HCT116 (cell line): ENCODE results near the gene DRAXIN. TPM values are rescaled to one million over a fixed set of nuclear protein-coding genes. Genes with fewer than 3 reads are reported as not detected.

Experiments
- ATAC-seq: fragments of 200-7000 bp; cut with Tn5 transposase; 2 replicates; pipeline ENCODE4 v1.9.1; 2020; ENCODE audit warnings: mild to moderate bottlenecking, moderate library complexity
- BruUV-seq: library from RNA; stranded (reverse); fragments of 400-500 nt; replicated peaks from 2 replicates; lab custom pipeline; 2021; lab: Mats Ljungman, UMichigan
- CTCF ChIA-PET: fragments of 300-600 bp; sonication (Branson Sonifier 250); formaldehyde crosslinking; loops from one replicate; lab custom pipeline; 2021; ENCODE audit warnings: antibody characterized with exemption; lab: Charles Lee
- POLR2A ChIA-PET: fragments of 300-600, 350-600 bp; sonication (Branson Sonifier 250); formaldehyde crosslinking; loops from one replicate; lab custom pipeline; 2021; ENCODE audit warnings: antibody characterized with exemption; lab: Charles Lee
- RAD21 ChIA-PET, 2 experiments: fragments of 300-600 bp; sonication (Branson Sonifier 250); formaldehyde crosslinking; loops; one replicate each; lab custom pipeline; 2023; ENCODE audit warnings: low total read pairs in 2 of 2; ENCODE audit not compliant: uncharacterized antibody in 2 of 2, unreplicated experiment in 2 of 2, low non-redundant PET in 1 of 2; lab: Charles Lee
- DNase-seq: peaks from one replicate; pipeline ENCODE4 v3.0.0-alpha.2; 2010; ENCODE audit warnings: low read depth, low spot score
- H2AFZ ChIP-seq: fragments of 200-600 bp; shearing (Covaris generic), sonication (generic); 2 replicates; pipeline ENCODE4 v1.6.1; 2017; ENCODE audit warnings: low read depth, mixed run types, mixed read lengths, antibody characterized with exemption, low read length; ENCODE audit not compliant: poor library complexity, severe bottlenecking
- H3K27ac ChIP-seq: 2 replicates; pipeline ENCODE4 v1.5.1; 2012; ENCODE audit warnings: low read depth, low read length
- H3K27me3 ChIP-seq: fragments of 200-600 bp; sonication (generic); 2 replicates; pipeline ENCODE4 v1.6.1; 2016; ENCODE audit warnings: mixed run types, low read length, mixed read lengths; ENCODE audit not compliant: insufficient read depth
- H3K36me3 ChIP-seq, 2 experiments: fragments of 200-500 bp in 1 of 2; fragments of 200-600 bp in 1 of 2; sonication (Bioruptor generic) in 1 of 2; sonication (generic) in 1 of 2; 2 replicates each; pipeline versions ENCODE4 v1.5.1 to v1.6.1; 2014 to 2016; ENCODE audit warnings: low read length in 2 of 2, inconsistent platforms in 1 of 2, mixed read lengths in 1 of 2, mixed run types in 1 of 2; ENCODE audit not compliant: insufficient read depth in 2 of 2, control insufficient read depth in 1 of 2
- H3K4me1 ChIP-seq, 2 experiments: fragments of 200-600 bp in 1 of 2; sonication (generic) in 1 of 2; 2 replicates each; pipeline versions ENCODE4 v1.5.1 to v1.6.1; 2012 to 2017; ENCODE audit warnings: low read length in 2 of 2, inconsistent platforms in 1 of 2, mild to moderate bottlenecking in 1 of 2, mixed read lengths in 1 of 2, mixed run types in 1 of 2, moderate library complexity in 1 of 2; ENCODE audit not compliant: insufficient read depth in 2 of 2, control insufficient read depth in 1 of 2
- H3K4me2 ChIP-seq: fragments of 200-600 bp; sonication (generic); 2 replicates; pipeline ENCODE4 v1.6.1; 2017; ENCODE audit warnings: mixed run types, low read length, mixed read lengths
- H3K4me3 ChIP-seq, 2 experiments: fragments of 200-600 bp in 1 of 2; sonication (generic) in 1 of 2; replicated peaks in 1 of 2; 2 replicates each; pipeline ENCODE4 v1.5.1; 2011 to 2016; ENCODE audit warnings: low read length in 2 of 2, control low read depth in 1 of 2, low read depth in 1 of 2, mild to moderate bottlenecking in 1 of 2, mixed read lengths in 1 of 2, mixed run types in 1 of 2
- H3K79me2 ChIP-seq: fragments of 200-600 bp; sonication (generic); 2 replicates; pipeline ENCODE4 v1.6.1; 2017; ENCODE audit warnings: mild to moderate bottlenecking, mixed run types, low read length, moderate library complexity, mixed read lengths; ENCODE audit not compliant: insufficient read depth
- H3K9ac ChIP-seq: fragments of 200-600 bp; sonication (generic); 2 replicates; pipeline ENCODE4 v1.6.1; 2016; ENCODE audit warnings: low read length, mixed read lengths
- H3K9me2 ChIP-seq: fragments of 200-600 bp; sonication (generic), shearing (Covaris generic); 2 replicates; pipeline ENCODE4 v1.6.1; 2017; ENCODE audit warnings: mixed run types, mild to moderate bottlenecking, moderate library complexity; ENCODE audit not compliant: insufficient read depth
- H3K9me3 ChIP-seq, 2 experiments: fragments of 200-500 bp in 1 of 2; fragments of 200-600 bp in 1 of 2; sonication (Bioruptor generic) in 1 of 2; sonication (generic) in 1 of 2; 2 replicates each; pipeline ENCODE4 v1.6.1; 2014 to 2017; ENCODE audit warnings: low read length in 2 of 2, mixed read lengths in 2 of 2, inconsistent platforms in 1 of 2, low read depth in 1 of 2, mild to moderate bottlenecking in 1 of 2, mixed run types in 1 of 2, moderate library complexity in 1 of 2; ENCODE audit not compliant: control insufficient read depth in 1 of 2, insufficient read depth in 1 of 2
- H4K20me1 ChIP-seq: fragments of 200-600 bp; sonication (generic), shearing (Covaris generic); 2 replicates; pipeline ENCODE4 v1.6.1; 2017; ENCODE audit warnings: mixed run types, mild to moderate bottlenecking, moderate library complexity; ENCODE audit not compliant: insufficient read depth
- CBX3 ChIP-seq: IDR thresholded peaks from 2 replicates; pipeline ENCODE4 v1.6.1; 2012; ENCODE audit warnings: low read depth
- CEBPB ChIP-seq: IDR thresholded peaks from 2 replicates; pipeline ENCODE4 v1.6.1; 2012; ENCODE audit warnings: low read depth
- EGR1 ChIP-seq: IDR thresholded peaks from 2 replicates; pipeline ENCODE4 v1.6.1; 2012; ENCODE audit warnings: low read depth
- FOSL1 ChIP-seq: IDR thresholded peaks from 2 replicates; pipeline ENCODE4 v1.6.1; 2012; ENCODE audit warnings: low read depth
- JUND ChIP-seq: IDR thresholded peaks from 2 replicates; pipeline ENCODE4 v1.6.1; 2012
- POLR2A ChIP-seq: IDR thresholded peaks from 2 replicates; pipeline ENCODE4 v1.7.0; 2011; ENCODE audit warnings: borderline replicate concordance; ENCODE audit not compliant: insufficient read depth, insufficient read length; ENCODE audit errors: extremely low read depth
- POLR2AphosphoS5 ChIP-seq: IDR thresholded peaks from 2 replicates; pipeline ENCODE4 v1.6.1; 2011; ENCODE audit warnings: mild to moderate bottlenecking, low read depth, low read length, moderate library complexity
- RAD21 ChIP-seq: IDR thresholded peaks from 2 replicates; pipeline ENCODE4 v1.6.1; 2012; ENCODE audit warnings: low read depth, mild to moderate bottlenecking
- REST ChIP-seq: IDR thresholded peaks from 2 replicates; pipeline ENCODE4 v1.6.1; 2012; ENCODE audit warnings: low read depth
- SIN3A ChIP-seq: IDR thresholded peaks from 2 replicates; pipeline ENCODE4 v1.6.1; 2012; ENCODE audit warnings: low read depth
- SP1 ChIP-seq: IDR thresholded peaks from 2 replicates; pipeline ENCODE4 v1.6.1; 2012; ENCODE audit warnings: low read depth
- TCF7L2 ChIP-seq: IDR thresholded peaks from 2 replicates; pipeline ENCODE4 v1.7.0; 2011; ENCODE audit warnings: borderline replicate concordance, inconsistent platforms; ENCODE audit not compliant: insufficient read depth, insufficient read length; ENCODE audit errors: extremely low read depth
- YY1 ChIP-seq: IDR thresholded peaks from 2 replicates; pipeline ENCODE4 v1.6.1; 2011; ENCODE audit warnings: low read length, low read depth, moderate library complexity, mild to moderate bottlenecking; ENCODE audit not compliant: insufficient replicate concordance; ENCODE audit errors: extremely low read depth
- ZFX ChIP-seq: fragments of 450-650 bp; IDR thresholded peaks from 2 replicates; pipeline ENCODE4 v1.6.1; 2017
- ZNF274 ChIP-seq: fragments of 200-500 bp; sonication (Bioruptor generic); IDR thresholded peaks from 2 replicates; pipeline ENCODE4 v1.6.1; 2014; ENCODE audit warnings: mild to moderate bottlenecking, low read depth, low read length, inconsistent platforms
- intact Hi-C: fragments of 100-400 bp; cut with micrococcal nuclease; formaldehyde crosslinking; loops from 2 replicates; pipeline ENCODE4 v1.10.0; 2022
- total RNA-seq: library from RNA; stranded (reverse); gene quantifications from one replicate; pipeline ENCODE4 v1.2.1, GENCODE V29; 2021; ENCODE audit not compliant: unreplicated experiment
- TF ChIP-seq, protein P1 (sequence below): IDR thresholded peaks from 2 replicates; pipeline ENCODE4 v1.6.1; 2012
- TF ChIP-seq, protein P2 (sequence below), 3 experiments: fragments of 200-600 bp in 1 of 3; sonication (generic) in 1 of 3; IDR thresholded peaks in 2 of 3; conservative IDR thresholded peaks in 1 of 3; 2 replicates each; pipeline ENCODE4 v1.5.1; 2012 to 2017; ENCODE audit warnings: low read depth in 2 of 3, low read length in 2 of 3, antibody characterized with exemption in 1 of 3, borderline replicate concordance in 1 of 3, control low read depth in 1 of 3, mild to moderate bottlenecking in 1 of 3, mixed read lengths in 1 of 3, mixed run types in 1 of 3, moderate library complexity in 1 of 3; ENCODE audit not compliant: insufficient read depth in 1 of 3
- TF ChIP-seq, protein P3 (sequence below): IDR thresholded peaks from 2 replicates; pipeline ENCODE4 v1.6.1; 2012
- TF ChIP-seq, protein P4 (sequence below): IDR thresholded peaks from 2 replicates; pipeline ENCODE4 v1.6.1; 2011; ENCODE audit warnings: mild to moderate bottlenecking, low read length, moderate library complexity; ENCODE audit not compliant: insufficient replicate concordance; ENCODE audit errors: extremely low read depth

The DRAXIN gene
- total RNA-seq, 1 experiment from 2014 or later = 0.47 TPM

DNA sequence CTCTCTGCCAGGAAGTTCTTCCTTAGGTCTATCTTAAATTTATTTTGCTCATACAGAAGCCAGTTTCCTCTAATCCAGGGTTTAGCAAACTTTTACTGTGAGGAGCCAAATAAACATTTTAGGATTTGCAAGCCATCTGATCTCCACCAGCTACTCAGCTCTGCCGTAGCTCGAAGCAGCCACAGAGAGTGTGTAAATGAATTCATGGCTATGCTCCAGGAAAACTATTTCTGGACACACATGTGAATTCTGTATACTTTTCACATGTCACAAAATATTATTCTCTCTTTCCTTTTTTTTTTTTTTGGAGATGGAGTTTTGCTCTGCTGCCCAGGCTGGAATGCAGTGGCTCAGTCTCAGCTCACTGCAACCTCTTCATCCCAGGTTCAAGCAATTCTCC is 31.0 kb downstream of the DRAXIN start:
- POLR2A ChIA-PET = interaction anchor here (0.7 kb wide), 1 partner anchor 538 kb away, joined by 3 read pairs; no protein-coding TSS in a partner anchor
- intact Hi-C loops = no loop called here

More for the DNA sequence above, 31.0 kb downstream of the DRAXIN start:
- H3K4me1 ChIP-seq = peaks cover 0 to 16% of the 10 kb centered on the region in 2 experiments; a peak in 2 of 4 replicates
- H3K9me3 ChIP-seq = no peaks in the 10 kb centered on the region
- H3K36me3 ChIP-seq = no peaks in the 10 kb centered on the region
- no peak overlapping the region for H3K4me2 ChIP-seq
- no peaks in the 10 kb centered on the region for H3K27me3 ChIP-seq
- CTCF ChIA-PET = interaction anchor here (1.7 kb wide), 2 partner anchors 69 to 72 kb away, joined by 4 to 5 read pairs; partner anchors contain the start of gene FBXO2
- H3K27ac ChIP-seq = no peak overlapping the region
- H2AFZ ChIP-seq = no peak overlapping the region
- H3K9ac ChIP-seq = no peak overlapping the region
- no peaks in the 10 kb centered on the region for H3K9me2 ChIP-seq
- RAD21 ChIA-PET = no interaction called here
- no peak for ATAC-seq
- TF ChIP-seq TCF7L2 (no peak), REST (no peak), ZFX (no peak), JUND (no peak), RAD21 (no peak), CBX3 (no peak), CEBPB (no peak), ZNF274 (no peak), SIN3A (no peak), FOSL1 (no peak), SP1 (no peak), YY1 (no peak), POLR2AphosphoS5 (no peak), POLR2A (no peak), EGR1 (no peak)
- TF ChIP-seq, protein P1, sequence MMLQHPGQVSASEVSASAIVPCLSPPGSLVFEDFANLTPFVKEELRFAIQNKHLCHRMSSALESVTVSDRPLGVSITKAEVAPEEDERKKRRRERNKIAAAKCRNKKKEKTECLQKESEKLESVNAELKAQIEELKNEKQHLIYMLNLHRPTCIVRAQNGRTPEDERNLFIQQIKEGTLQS = no peak
- TF ChIP-seq, protein P2, sequence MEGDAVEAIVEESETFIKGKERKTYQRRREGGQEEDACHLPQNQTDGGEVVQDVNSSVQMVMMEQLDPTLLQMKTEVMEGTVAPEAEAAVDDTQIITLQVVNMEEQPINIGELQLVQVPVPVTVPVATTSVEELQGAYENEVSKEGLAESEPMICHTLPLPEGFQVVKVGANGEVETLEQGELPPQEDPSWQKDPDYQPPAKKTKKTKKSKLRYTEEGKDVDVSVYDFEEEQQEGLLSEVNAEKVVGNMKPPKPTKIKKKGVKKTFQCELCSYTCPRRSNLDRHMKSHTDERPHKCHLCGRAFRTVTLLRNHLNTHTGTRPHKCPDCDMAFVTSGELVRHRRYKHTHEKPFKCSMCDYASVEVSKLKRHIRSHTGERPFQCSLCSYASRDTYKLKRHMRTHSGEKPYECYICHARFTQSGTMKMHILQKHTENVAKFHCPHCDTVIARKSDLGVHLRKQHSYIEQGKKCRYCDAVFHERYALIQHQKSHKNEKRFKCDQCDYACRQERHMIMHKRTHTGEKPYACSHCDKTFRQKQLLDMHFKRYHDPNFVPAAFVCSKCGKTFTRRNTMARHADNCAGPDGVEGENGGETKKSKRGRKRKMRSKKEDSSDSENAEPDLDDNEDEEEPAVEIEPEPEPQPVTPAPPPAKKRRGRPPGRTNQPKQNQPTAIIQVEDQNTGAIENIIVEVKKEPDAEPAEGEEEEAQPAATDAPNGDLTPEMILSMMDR (IDR thresholded peaks at IDR 0.05 in 2 of 3, conservative IDR thresholded peaks at IDR 0.05 in 1 of 3; ENCODE audit: borderline replicate concordance in 1 of 3, insufficient read depth in 1 of 3, low read depth in 2 of 3, low read length in 2 of 3) = no peak
- TF ChIP-seq, protein P3, sequence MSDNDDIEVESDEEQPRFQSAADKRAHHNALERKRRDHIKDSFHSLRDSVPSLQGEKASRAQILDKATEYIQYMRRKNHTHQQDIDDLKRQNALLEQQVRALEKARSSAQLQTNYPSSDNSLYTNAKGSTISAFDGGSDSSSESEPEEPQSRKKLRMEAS = no peak
- TF ChIP-seq, protein P4, sequence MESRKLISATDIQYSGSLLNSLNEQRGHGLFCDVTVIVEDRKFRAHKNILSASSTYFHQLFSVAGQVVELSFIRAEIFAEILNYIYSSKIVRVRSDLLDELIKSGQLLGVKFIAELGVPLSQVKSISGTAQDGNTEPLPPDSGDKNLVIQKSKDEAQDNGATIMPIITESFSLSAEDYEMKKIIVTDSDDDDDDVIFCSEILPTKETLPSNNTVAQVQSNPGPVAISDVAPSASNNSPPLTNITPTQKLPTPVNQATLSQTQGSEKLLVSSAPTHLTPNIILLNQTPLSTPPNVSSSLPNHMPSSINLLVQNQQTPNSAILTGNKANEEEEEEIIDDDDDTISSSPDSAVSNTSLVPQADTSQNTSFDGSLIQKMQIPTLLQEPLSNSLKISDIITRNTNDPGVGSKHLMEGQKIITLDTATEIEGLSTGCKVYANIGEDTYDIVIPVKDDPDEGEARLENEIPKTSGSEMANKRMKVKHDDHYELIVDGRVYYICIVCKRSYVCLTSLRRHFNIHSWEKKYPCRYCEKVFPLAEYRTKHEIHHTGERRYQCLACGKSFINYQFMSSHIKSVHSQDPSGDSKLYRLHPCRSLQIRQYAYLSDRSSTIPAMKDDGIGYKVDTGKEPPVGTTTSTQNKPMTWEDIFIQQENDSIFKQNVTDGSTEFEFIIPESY = no peak
- no TSS peak for BruUV-seq
- no peak overlapping the region for H3K4me3 ChIP-seq
- H3K79me2 ChIP-seq = no peaks in the 10 kb centered on the region
- H4K20me1 ChIP-seq = no peaks in the 10 kb centered on the region
- DNase-seq = no peak
